GM18870 (cell line): Measurements from ENCODE around the gene CTU2.

Experiments
- ATAC-seq: cut with Tn5 transposase; IDR thresholded peaks from one replicate; pipeline ENCODE4 v1.9.1; 2021; ENCODE audit warnings: moderate library complexity; ENCODE audit not compliant: unreplicated experiment

The CTU2 gene

GRCh38 chr16:88713568-88714419 lies 7.5 kb downstream of the CTU2 start:
- no peak for ATAC-seq

- ATAC-seq, result no peak
Observed at GRCh38 chr16:88714420-88715302, 8.4 kb downstream of the CTU2 start.

- no peak for ATAC-seq
Observed at GRCh38 chr16:88715312-88716190, 9.2 kb downstream of the CTU2 start.

GRCh38 chr16:88716201-88716600 lies 9.9 kb downstream of the CTU2 start:
- ATAC-seq, result no peak

GRCh38 chr16:88716601-88717001 lies 10.3 kb downstream of the CTU2 start:
- ATAC-seq, result no peak

- ATAC-seq, result no peak
Observed at GRCh38 chr16:88718178-88718577, 11.9 kb downstream of the CTU2 start.

- ATAC-seq, result no peak
Observed at GRCh38 chr16:88719267-88719932, 13.1 kb downstream of the CTU2 start.

- ATAC-seq, result no peak
Observed at GRCh38 chr16:88719933-88720296, 13.6 kb downstream of the CTU2 start.

- no peak for ATAC-seq
Observed at GRCh38 chr16:88720396-88720970, 14.2 kb downstream of the CTU2 start.

- no peak for ATAC-seq
Observed at GRCh38 chr16:88721236-88721635, 14.9 kb downstream of the CTU2 start.

- ATAC-seq, result no peak
Observed at GRCh38 chr16:88721815-88722755, 15.8 kb downstream of the CTU2 start.

GRCh38 chr16:88722784-88723506 lies 16.6 kb downstream of the CTU2 start:
- ATAC-seq, result no peak

- ATAC-seq, result no peak
Observed at GRCh38 chr16:88723507-88723887, 17.2 kb downstream of the CTU2 start.

- ATAC-seq, result no peak
Observed at GRCh38 chr16:88723911-88724310, 17.6 kb downstream of the CTU2 start.

GRCh38 chr16:88724855-88725555 lies 18.7 kb downstream of the CTU2 start:
- no peak for ATAC-seq

GRCh38 chr16:88725609-88726407 lies 19.5 kb downstream of the CTU2 start:
- ATAC-seq, result no peak

- ATAC-seq, result no peak
Observed at GRCh38 chr16:88726408-88726749, 20.1 kb downstream of the CTU2 start.
